ENCODE measurements around the gene BRAT1.

- TF ChIP-seq CTCF (IDR thresholded peaks at IDR 0.05; ENCODE audit: low read length) (no peak), EZH2 (IDR thresholded peaks at IDR 0.05; ENCODE audit: borderline replicate concordance, low read length) (no peak)
Measured at GRCh38 chr7:2504128-2504888, 51.0 kb downstream of the BRAT1 start.
